Measurements from ENCODE around the gene SNHG17.

GRCh38 chr20:38392356-38392755, 42.8 kb downstream of the SNHG17 start:
- TF ChIP-seq, protein P1, sequence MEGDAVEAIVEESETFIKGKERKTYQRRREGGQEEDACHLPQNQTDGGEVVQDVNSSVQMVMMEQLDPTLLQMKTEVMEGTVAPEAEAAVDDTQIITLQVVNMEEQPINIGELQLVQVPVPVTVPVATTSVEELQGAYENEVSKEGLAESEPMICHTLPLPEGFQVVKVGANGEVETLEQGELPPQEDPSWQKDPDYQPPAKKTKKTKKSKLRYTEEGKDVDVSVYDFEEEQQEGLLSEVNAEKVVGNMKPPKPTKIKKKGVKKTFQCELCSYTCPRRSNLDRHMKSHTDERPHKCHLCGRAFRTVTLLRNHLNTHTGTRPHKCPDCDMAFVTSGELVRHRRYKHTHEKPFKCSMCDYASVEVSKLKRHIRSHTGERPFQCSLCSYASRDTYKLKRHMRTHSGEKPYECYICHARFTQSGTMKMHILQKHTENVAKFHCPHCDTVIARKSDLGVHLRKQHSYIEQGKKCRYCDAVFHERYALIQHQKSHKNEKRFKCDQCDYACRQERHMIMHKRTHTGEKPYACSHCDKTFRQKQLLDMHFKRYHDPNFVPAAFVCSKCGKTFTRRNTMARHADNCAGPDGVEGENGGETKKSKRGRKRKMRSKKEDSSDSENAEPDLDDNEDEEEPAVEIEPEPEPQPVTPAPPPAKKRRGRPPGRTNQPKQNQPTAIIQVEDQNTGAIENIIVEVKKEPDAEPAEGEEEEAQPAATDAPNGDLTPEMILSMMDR (IDR thresholded peaks at IDR 0.05), result no peak
- no peak for TF ChIP-seq POLR2A (IDR thresholded peaks at IDR 0.05)
- no peak for TF ChIP-seq EP300 (IDR thresholded peaks at IDR 0.05)
- no peak for TF ChIP-seq POLR2AphosphoS5 (IDR thresholded peaks at IDR 0.05)
